Lung (tissue), 12 donors: ENCODE data around the gene PDIA2. TPM values are rescaled to one million over a fixed set of nuclear protein-coding genes. Genes with fewer than 3 reads are reported as not detected.

ENCODE experiments used
- ATAC-seq: fragments of 200-7000 bp; cut with Tn5 transposase; one replicate; pipeline ENCODE4 v1.9.1; 2020; ENCODE audit warnings: moderate number of reproducible peaks; ENCODE audit not compliant: insufficient read depth, low FRiP score
- DNase-seq, 3 donors: peaks; one replicate each; pipeline ENCODE4 v3.0.0-alpha.2; 2013 to 2017
- H3K27ac ChIP-seq, 2 donors: one replicate each; pipeline ENCODE4 v1.5.1; 2013; ENCODE audit warnings: mild to moderate bottlenecking in 2 of 2, moderate library complexity in 2 of 2, control low read depth in 1 of 2, inconsistent platforms in 1 of 2, low read depth in 1 of 2, low read length in 1 of 2
- H3K27me3 ChIP-seq, 3 donors: one replicate each; pipeline ENCODE4 v1.5.1; 2013; ENCODE audit warnings: low read length in 2 of 3; ENCODE audit not compliant: control insufficient read depth in 3 of 3, insufficient read depth in 3 of 3
- H3K36me3 ChIP-seq, 4 donors: one replicate each; pipeline ENCODE4 v1.5.1; 2013; ENCODE audit warnings: low read length in 4 of 4, mild to moderate bottlenecking in 1 of 4, moderate library complexity in 1 of 4; ENCODE audit not compliant: control insufficient read depth in 4 of 4, insufficient read depth in 4 of 4
- H3K4me1 ChIP-seq, 5 donors: one replicate each; pipeline ENCODE4 v1.5.1; 2013; ENCODE audit warnings: low read length in 5 of 5, mild to moderate bottlenecking in 2 of 5, moderate library complexity in 1 of 5; ENCODE audit not compliant: control insufficient read depth in 5 of 5, insufficient read depth in 5 of 5
- H3K4me3 ChIP-seq: one replicate; pipeline ENCODE4 v1.5.1; 2013; ENCODE audit warnings: mild to moderate bottlenecking, control low read depth, moderate library complexity
- H3K9ac ChIP-seq, 2 donors: one replicate each; pipeline ENCODE4 v1.5.1; 2013; ENCODE audit warnings: low read length in 2 of 2, control low read depth in 1 of 2; ENCODE audit not compliant: insufficient read depth in 1 of 2
- H3K9me3 ChIP-seq, 4 donors: one replicate each; pipeline ENCODE4 v1.5.1; 2013; ENCODE audit warnings: low read length in 3 of 4, mild to moderate bottlenecking in 1 of 4, moderate library complexity in 1 of 4; ENCODE audit not compliant: control insufficient read depth in 4 of 4, insufficient read depth in 3 of 4
- WGBS, 2 donors: extraction: QIAGEN DNeasy Blood & Tissue Kit; methylation state at CpG; one replicate each; pipeline ENCODE4 v1.1.7; 2013; 5-methylcytosine and 5-hydroxymethylcytosine counted together
- polyA plus RNA-seq, 2 donors: library from polyadenylated mRNA; stranded (reverse); fragments of 200-250 nt; gene quantifications; one replicate each; pipeline ENCODE4 v1.2.1, GENCODE V29; 2013
- total RNA-seq, 2 donors: library from RNA; depleted of rRNA in 1 of 2; stranded (reverse); fragments of >200 nt in 1 of 2; gene quantifications; one replicate each; pipeline ENCODE4 v1.2.1, GENCODE V29; 2014 to 2021
- TF ChIP-seq, protein P1 (sequence below): IDR thresholded peaks from 2 replicates; pipeline ENCODE4 v1.5.1; 2012; ENCODE audit warnings: mild to moderate bottlenecking; ENCODE audit errors: control extremely low read depth, extremely low read depth
- donor health status: control.
- donor health status: control.
- donor health status: Bipolar disorder and iron deficiency.
- donor health status: healthy.
- donor health status: DM: yes; HTN: yes; CAD: no.

Gene PDIA2
- total and polyA plus RNA-seq, 4 donors = 0.19 to 0.65 (median 0.24) TPM

GRCh38 chr16:307691-308312 lies 24.8 kb downstream of the PDIA2 start:
- no peaks in the 10 kb centered on the region for H3K27me3 ChIP-seq
- H3K4me1 ChIP-seq = no peaks in the 10 kb centered on the region
- no peak for ATAC-seq
- WGBS, 2 donors = 81 to 87% methylated on average over 21 of the region's 21 CpGs
- TF ChIP-seq, protein P1, sequence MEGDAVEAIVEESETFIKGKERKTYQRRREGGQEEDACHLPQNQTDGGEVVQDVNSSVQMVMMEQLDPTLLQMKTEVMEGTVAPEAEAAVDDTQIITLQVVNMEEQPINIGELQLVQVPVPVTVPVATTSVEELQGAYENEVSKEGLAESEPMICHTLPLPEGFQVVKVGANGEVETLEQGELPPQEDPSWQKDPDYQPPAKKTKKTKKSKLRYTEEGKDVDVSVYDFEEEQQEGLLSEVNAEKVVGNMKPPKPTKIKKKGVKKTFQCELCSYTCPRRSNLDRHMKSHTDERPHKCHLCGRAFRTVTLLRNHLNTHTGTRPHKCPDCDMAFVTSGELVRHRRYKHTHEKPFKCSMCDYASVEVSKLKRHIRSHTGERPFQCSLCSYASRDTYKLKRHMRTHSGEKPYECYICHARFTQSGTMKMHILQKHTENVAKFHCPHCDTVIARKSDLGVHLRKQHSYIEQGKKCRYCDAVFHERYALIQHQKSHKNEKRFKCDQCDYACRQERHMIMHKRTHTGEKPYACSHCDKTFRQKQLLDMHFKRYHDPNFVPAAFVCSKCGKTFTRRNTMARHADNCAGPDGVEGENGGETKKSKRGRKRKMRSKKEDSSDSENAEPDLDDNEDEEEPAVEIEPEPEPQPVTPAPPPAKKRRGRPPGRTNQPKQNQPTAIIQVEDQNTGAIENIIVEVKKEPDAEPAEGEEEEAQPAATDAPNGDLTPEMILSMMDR = no peak
- DNase-seq = no peak
- no peak overlapping the region for H3K9ac ChIP-seq
- peaks cover 0 to 37% (median 7%) of the 10 kb centered on the region in 4 donors for H3K36me3 ChIP-seq
- no peak overlapping the region for H3K4me3 ChIP-seq
- H3K27ac ChIP-seq = no peak overlapping the region
- H3K9me3 ChIP-seq = peaks cover 0 to 1% (median 0%) of the 10 kb centered on the region in 4 donors

GRCh38 chr16:309476-309875 lies 26.5 kb downstream of the PDIA2 start:
- H3K27ac ChIP-seq = no peak overlapping the region
- no peak overlapping the region for H3K9ac ChIP-seq
- peaks cover 0 to 1% (median 0%) of the 10 kb centered on the region in 4 donors for H3K9me3 ChIP-seq
- no peaks in the 10 kb centered on the region for H3K4me1 ChIP-seq
- TF ChIP-seq, protein P1 = no peak
- no peak for ATAC-seq
- WGBS, 2 donors = 72 to 86% methylated on average over 7 of the region's 7 CpGs
- peaks cover 0 to 39% (median 16%) of the 10 kb centered on the region in 4 donors for H3K36me3 ChIP-seq
- no peaks in the 10 kb centered on the region for H3K27me3 ChIP-seq
- DNase-seq = no peak
- no peak overlapping the region for H3K4me3 ChIP-seq

- no peak for DNase-seq
- H3K4me1 ChIP-seq = no peaks in the 10 kb centered on the region
- no peak for ATAC-seq
- H3K4me3 ChIP-seq = no peak overlapping the region
- no peak overlapping the region for H3K9ac ChIP-seq
- 96 to 97% methylated on average over 15 of the region's 15 CpGs for WGBS, 2 donors
- TF ChIP-seq, protein P1 = no peak
- no peaks in the 10 kb centered on the region for H3K27me3 ChIP-seq
- H3K9me3 ChIP-seq = peaks cover 0 to 1% (median 0%) of the 10 kb centered on the region in 4 donors
- H3K36me3 ChIP-seq = peaks cover 0 to 40% (median 16%) of the 10 kb centered on the region in 4 donors
- no peak overlapping the region for H3K27ac ChIP-seq
These were observed 28.8 kb downstream of the PDIA2 start for GRCh38 chr16:311725-312124.

DNA sequence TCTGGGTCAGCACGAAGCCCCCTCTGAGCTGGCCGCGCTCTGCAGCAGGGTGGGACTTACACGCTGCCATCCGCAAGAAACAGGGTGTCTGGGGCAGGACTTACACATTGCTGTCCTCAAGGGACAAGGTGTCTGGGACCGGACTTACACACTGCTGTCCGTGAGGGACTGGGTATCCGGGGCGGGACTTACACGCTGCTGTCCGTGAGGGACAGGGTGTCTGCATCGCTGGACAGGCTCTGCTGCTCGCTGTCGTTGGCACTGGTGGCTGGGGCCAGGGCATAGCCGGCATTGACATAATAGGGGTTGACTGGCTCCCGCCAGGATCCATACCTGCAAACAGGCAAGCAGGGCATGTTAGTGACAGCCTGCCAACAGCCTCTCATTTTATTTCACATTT lies 31.4 kb downstream of the PDIA2 start:
- DNase-seq = no peak
- ATAC-seq = no peak
- 95 to 97% methylated on average over 16 of the region's 16 CpGs for WGBS, 2 donors
- Histone ChIP-seq H3K27ac (no peak overlapping the region), H3K9me3 (peaks cover 0 to 1% (median 0%) of the 10 kb centered on the region in 4 donors), H3K4me3 (no peak overlapping the region), H3K9ac (no peak overlapping the region), H3K27me3 (no peaks in the 10 kb centered on the region), H3K4me1 (peaks cover 0 to 1% (median 0%) of the 10 kb centered on the region in 5 donors), H3K36me3 (peaks cover 0 to 33% (median 11%) of the 10 kb centered on the region in 4 donors)
- TF ChIP-seq, protein P1 = no peak
